Left lung (tissue), 10 donors: Measurements from ENCODE around the gene TOMM40. TPM values are rescaled to one million over a fixed set of nuclear protein-coding genes. Genes with fewer than 3 reads are reported as not detected.

Experiments
- ATAC-seq: fragments of 200-7000 bp; cut with Tn5 transposase; one replicate; pipeline ENCODE4 v1.9.1; 2020; ENCODE audit warnings: moderate library complexity
- DNase-seq, 4 donors: peaks; one replicate each; pipeline ENCODE4 v3.0.0-alpha.2; 2013 to 2020
- H3K27ac ChIP-seq, 2 donors: fragments of 200-600 bp; sonication (generic) in 1 of 2; one replicate each; pipeline versions ENCODE4 v1.5.0 to v1.8.0; 2020 to 2021
- H3K27me3 ChIP-seq, 2 donors: fragments of 200-600 bp; sonication (generic) in 1 of 2; one replicate each; pipeline versions ENCODE4 v1.5.0 to v1.8.0; 2020 to 2021
- H3K36me3 ChIP-seq, 2 donors: fragments of 200-600 bp; sonication (generic) in 1 of 2; one replicate each; pipeline versions ENCODE4 v1.5.0 to v1.8.0; 2020 to 2021
- H3K4me1 ChIP-seq, 2 donors: fragments of 200-600 bp; one replicate each; pipeline ENCODE4 v1.8.0; 2021
- H3K4me3 ChIP-seq, 2 donors: fragments of 200-600 bp; sonication (generic) in 1 of 2; one replicate each; pipeline versions ENCODE4 v1.5.0 to v1.8.0; 2020 to 2021; ENCODE audit warnings: mild to moderate bottlenecking in 1 of 2
- H3K9me3 ChIP-seq, 2 donors: fragments of 200-600 bp; sonication (generic) in 1 of 2; one replicate each; pipeline versions ENCODE4 v1.5.0 to v1.8.0; 2020 to 2021
- CTCF ChIP-seq, 2 donors: fragments of 200-600 bp; sonication (generic) in 1 of 2; IDR thresholded peaks; one replicate each; pipeline versions ENCODE4 v1.5.0 to v1.8.0; 2021; ENCODE audit warnings: antibody characterized with exemption in 2 of 2
- intact Hi-C, 2 donors: fragments of 100-400 bp; cut with DNase I; formaldehyde crosslinking; loops; one replicate each; pipeline versions ENCODE4 v1.11.2 to v1.14.2; 2022
- polyA plus RNA-seq, 6 donors: library from polyadenylated mRNA; unstranded; fragments of 120-200 nt; gene quantifications; one replicate each; pipeline ENCODE4 v1.2.1, GENCODE V29; 2013; ENCODE audit not compliant: insufficient read length in 6 of 6
- total RNA-seq, 2 donors: library from RNA; stranded (reverse); fragmentation: NEBNext Ultra II Directional; extraction: Animal tissue kit (Norgen Biotek cat#: 25700); gene quantifications; one replicate each; pipeline ENCODE4 v1.2.1, GENCODE V29; 2021
- donor health status: DM: no; HTN: yes; CAD: no.
- donor health status: DM: no; HTN: no; CAD: no.

The TOMM40 gene
- total and polyA plus RNA-seq, 8 donors, result 28.8 to 79.9 (median 40.9) TPM

- DNase-seq, result no peak
- H3K4me3 ChIP-seq, result no peak overlapping the region
- peaks cover 0 to 20% of the 10 kb centered on the region in 2 donors for H3K4me1 ChIP-seq
- H3K36me3 ChIP-seq, result peaks cover 0 to 39% of the 10 kb centered on the region in 2 donors
- TF ChIP-seq CTCF (IDR thresholded peaks at IDR 0.05), result no peak
- no peaks in the 10 kb centered on the region for H3K9me3 ChIP-seq
- no peak overlapping the region for H3K27ac ChIP-seq
- H3K27me3 ChIP-seq, result peaks cover 4 to 28% of the 10 kb centered on the region in 2 donors
- no peak for ATAC-seq
- intact Hi-C loops, result loop anchor here in 1 of 2 donors (5.0 kb wide), 1 partner anchor 48 kb away; no protein-coding TSS in a partner anchor
Observed at GRCh38 chr19:44904426-44904994, 13.5 kb downstream of the TOMM40 start.

GRCh38 chr19:44905437-44906160 is 14.5 kb downstream of the TOMM40 start, which contains the start of gene APOE:
APOE (plus strand) TSS chr19:44905796; CDS start chr19:44906625, 829 bp downstream.
- Histone ChIP-seq H3K4me1 (peaks cover 0 to 20% of the 10 kb centered on the region in 2 donors), H3K27me3 (peaks cover 4 to 28% of the 10 kb centered on the region in 2 donors), H3K4me3 (peak within 1 kb of the TSS; percentile 17 to 33), H3K27ac (peak within 1 kb of the TSS in 1 of 2 donors; percentile 13), H3K36me3 (peaks cover 0 to 28% of the 10 kb centered on the region in 2 donors), H3K9me3 (no peaks in the 10 kb centered on the region)
- peak; percentile 51 for ATAC-seq
- intact Hi-C loops, result no loop called here
- DNase-seq, result peak in 2 of 4 donors; percentile 26 to 62
- TF ChIP-seq CTCF (IDR thresholded peaks at IDR 0.05), result no peak

GRCh38 chr19:44907613-44908012 is 16.6 kb downstream of the TOMM40 start:
- no peak for TF ChIP-seq CTCF (IDR thresholded peaks at IDR 0.05)
- H3K27ac ChIP-seq, result no peak overlapping the region
- intact Hi-C loops, result no loop called here

GRCh38 chr19:44908074-44908835 is 17.2 kb downstream of the TOMM40 start:
- DNase-seq (no peak), ATAC-seq (no peak)
- Histone ChIP-seq H3K27me3 (peaks cover 4 to 36% of the 10 kb centered on the region in 2 donors), H3K4me3 (no peak overlapping the region), H3K9me3 (no peaks in the 10 kb centered on the region), H3K27ac (no peak overlapping the region), H3K4me1 (peaks cover 7 to 36% of the 10 kb centered on the region in 2 donors), H3K36me3 (peaks cover 0 to 2% of the 10 kb centered on the region in 2 donors)
- intact Hi-C loops, result no loop called here
- no peak for TF ChIP-seq CTCF (IDR thresholded peaks at IDR 0.05)

More at GRCh38 chr19:44907613-44908012, 16.6 kb downstream of the TOMM40 start:
- no peaks in the 10 kb centered on the region for H3K9me3 ChIP-seq
- H3K36me3 ChIP-seq, result peaks cover 0 to 8% of the 10 kb centered on the region in 2 donors
- H3K27me3 ChIP-seq, result peaks cover 4 to 31% of the 10 kb centered on the region in 2 donors
- no peak for DNase-seq
- H3K4me1 ChIP-seq, result peaks cover 7 to 31% of the 10 kb centered on the region in 2 donors
- H3K4me3 ChIP-seq, result no peak overlapping the region
- no peak for ATAC-seq
